ENCODE results near the gene CNOT2. TPM values are rescaled to one million over a fixed set of nuclear protein-coding genes. Genes with fewer than 3 reads are reported as not detected.
A peak's percentile ranks its signal among the peaks of the same experiment; 100 is the strongest.

The CNOT2 gene
- total and polyA plus RNA-seq, 2 experiments from 2014 or later = 110 to 152 TPM

- TF ChIP-seq CTCF (conservative IDR thresholded peaks at IDR 0.05; ENCODE audit: low read depth in 2 of 2) = no peak
Observed at GRCh38 chr12:70260646-70261045, 17.4 kb downstream of the CNOT2 start (continued).

- H3K4me1 Mint-ChIP-seq = peaks cover 55% of the 10 kb centered on the region
- H3K36me3 ChIP-seq (ENCODE audit: insufficient read depth) = no peaks in the 10 kb centered on the region
- H3K27me3 Mint-ChIP-seq (ENCODE audit: insufficient read depth, low read depth, poor library complexity) = peaks cover 1% of the 10 kb centered on the region
- no peak overlapping the region for H3K27ac ChIP-seq (ENCODE audit: low read depth)
- H2AFZ ChIP-seq = no peak overlapping the region
- peak overlapping the region; percentile 76 for H3K27ac Mint-ChIP-seq
- H4K20me1 ChIP-seq (replicated peaks; ENCODE audit: insufficient read depth) = peaks cover 41% of the 10 kb centered on the region; the same call in 1 of the 2 replicates
- H3F3A ChIP-seq (replicated peaks; ENCODE audit: low read depth) = no peaks in the 10 kb centered on the region
- H3K4me2 ChIP-seq = no peak overlapping the region
- H3K27me3 ChIP-seq (ENCODE audit: insufficient read depth) = no peaks in the 10 kb centered on the region
- no peaks in the 10 kb centered on the region for H3K9me2 ChIP-seq (ENCODE audit: insufficient read depth)
- H3K4me1 ChIP-seq (ENCODE audit: insufficient read depth) = peaks cover 29% of the 10 kb centered on the region
- no peaks in the 10 kb centered on the region; the same call in 2 of the 3 replicates for H3K36me3 Mint-ChIP-seq (ENCODE audit: low read depth)
- DNase-seq (ENCODE audit: low spot score) (peak; percentile 19), ATAC-seq (peak; percentile 80)
- H3K4me3 Mint-ChIP-seq = no peak overlapping the region
- peaks cover 100% of the 10 kb centered on the region for H3K79me2 ChIP-seq (replicated peaks; ENCODE audit: insufficient read depth)
- H3K9me3 Mint-ChIP-seq = no peaks in the 10 kb centered on the region
- no peak overlapping the region for H3K4me3 ChIP-seq
- TF ChIP-seq EZH2phosphoT487 (IDR thresholded peaks at IDR 0.05; ENCODE audit: unreplicated experiment) = no peak
- no peak for TF ChIP-seq NANOG (IDR thresholded peaks at IDR 0.05; ENCODE audit: borderline replicate concordance)
- no peak for TF ChIP-seq CTCF (conservative IDR thresholded peaks at IDR 0.05; ENCODE audit: low read depth in 2 of 2)
- no peak for TF ChIP-seq ETS1 (IDR thresholded peaks at IDR 0.05)
- TF ChIP-seq CREB1 (CRISPR knock-in tag; IDR thresholded peaks at IDR 0.05; ENCODE audit: low read depth) = no peak
- TF ChIP-seq REST (IDR thresholded peaks at IDR 0.05; ENCODE audit: unreplicated experiment) = no peak
- TF ChIP-seq STAT1 (IDR thresholded peaks at IDR 0.05; ENCODE audit: unreplicated experiment) = no peak
- TF ChIP-seq JUNB (IDR thresholded peaks at IDR 0.05; ENCODE audit: unreplicated experiment) = no peak
Observed at GRCh38 chr12:70264067-70264867, 21.0 kb downstream of the CNOT2 start.
